ENCODE results near the gene EHBP1L1.

The EHBP1L1 gene

DNA sequence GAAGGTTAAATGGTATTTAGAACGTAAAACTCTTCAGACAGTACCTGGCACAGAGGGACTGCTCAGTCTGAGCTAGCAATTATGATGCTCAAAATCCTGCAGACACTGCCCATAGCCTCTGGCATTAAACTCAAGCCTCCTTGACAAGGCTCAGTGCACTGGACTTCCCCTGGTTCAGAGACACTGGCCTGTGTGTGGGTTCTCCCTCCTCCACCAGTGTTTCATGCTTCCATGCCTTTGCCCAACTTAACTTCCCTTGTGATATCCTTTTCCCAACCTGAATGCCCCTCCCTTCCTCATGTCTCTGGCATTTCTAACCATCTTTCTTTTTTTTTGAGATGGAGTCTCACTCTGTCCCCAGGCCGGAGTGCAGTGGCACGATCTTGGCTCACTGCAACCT, 26.8 kb upstream of the EHBP1L1 start:
- H3K4me1 ChIP-seq (ENCODE audit: control insufficient read depth, insufficient read depth, low read length), result no peaks in the 10 kb centered on the region; the same call in 1 of the 2 replicates
- CTCF ChIA-PET, result interaction anchor here (0.7 to 1.9 kb wide), 3 partner anchors 24 to 219 kb away, joined by 3 to 7 read pairs (median 4); no protein-coding TSS in a partner anchor
- POLR2A ChIA-PET, result interaction anchor here (0.7 to 3.0 kb wide), 5 partner anchors 9 to 76 kb away, joined by 3 to 9 read pairs (median 5); partner anchors contain the start of gene ZNRD2

DNA sequence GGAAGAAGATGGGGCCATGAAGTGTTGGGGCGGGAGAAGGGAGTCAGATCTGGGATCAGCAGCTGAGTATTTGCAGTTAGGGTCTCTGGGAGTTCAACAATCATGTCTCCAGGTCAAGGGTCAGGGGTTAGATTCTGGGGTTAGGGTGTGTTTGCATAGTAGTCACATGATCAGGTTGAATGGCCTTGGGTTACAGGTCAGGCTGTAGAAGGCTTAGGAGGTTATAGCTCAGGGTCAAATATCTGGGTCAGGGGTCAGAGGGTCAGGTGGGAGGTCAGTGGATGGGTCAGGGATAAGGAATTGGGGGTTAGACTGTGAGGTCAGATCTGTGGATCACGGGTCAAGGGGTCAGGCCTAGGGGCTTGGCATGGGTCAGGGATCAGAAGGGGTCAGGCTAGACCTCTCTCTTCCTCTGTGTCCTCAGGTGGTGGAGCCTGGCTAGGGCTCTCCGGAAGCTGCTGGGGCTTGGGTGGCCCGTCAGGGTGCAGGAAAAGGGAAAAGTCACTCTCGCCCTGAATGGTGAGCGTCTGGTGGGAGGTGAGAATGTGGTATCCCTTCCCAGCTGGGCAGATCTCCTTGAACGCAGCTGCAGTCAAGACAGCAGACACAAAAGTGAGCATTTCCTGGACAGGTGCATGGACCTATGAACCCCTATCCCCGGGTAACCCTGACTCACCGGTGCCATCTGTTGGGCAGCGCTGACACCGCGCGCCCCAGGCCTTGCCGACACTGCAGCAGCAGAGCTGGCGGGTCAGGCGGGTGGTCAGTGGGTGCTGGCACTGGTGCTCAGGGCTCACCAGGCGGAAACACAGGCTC, 24.1 kb upstream of the EHBP1L1 start:
- POLR2A ChIA-PET, result interaction anchor here (0.5 to 2.7 kb wide), 9 partner anchors 11 to 477 kb away, joined by 3 to 9 read pairs (median 4); partner anchors contain the start of genes MALAT1, SCYL1 and ZNRD2
- CTCF ChIA-PET, result interaction anchor here (0.5 to 4.3 kb wide), 23 partner anchors 9 to 881 kb away, joined by 3 to 53 read pairs (median 4); partner anchors contain the start of genes FAM89B, PCNX3 and ZNRD2
- no peak overlapping the region for H3K27ac ChIP-seq (ENCODE audit: extremely low read depth, low read depth, low read length)
- H3K9me3 ChIP-seq (ENCODE audit: control insufficient read depth, insufficient read depth, low read depth, low read length), result no peaks in the 10 kb centered on the region
- H3K4me1 ChIP-seq (ENCODE audit: control insufficient read depth, insufficient read depth, low read length), result no peaks in the 10 kb centered on the region; the same call in 1 of the 2 replicates
- H3K36me3 ChIP-seq (ENCODE audit: control insufficient read depth in 2 of 2, insufficient read depth in 1 of 2, low read length in 2 of 2), result peaks cover 5 to 55% of the 10 kb centered on the region in 2 experiments; a peak in 2 of 3 replicates
- no peak overlapping the region for H3K4me3 ChIP-seq (ENCODE audit: low read depth, low read length)
- TF ChIP-seq ZNF341 (tag by site-specific recombination; IDR thresholded peaks at IDR 0.05; ENCODE audit: low read depth) (no peak), PRDM1 (tag by site-specific recombination; IDR thresholded peaks at IDR 0.05) (peak; percentile 80), ZNF580 (tag by site-specific recombination; IDR thresholded peaks at IDR 0.05) (no peak), ZFP3 (tag by site-specific recombination; IDR thresholded peaks at IDR 0.05; ENCODE audit: low read depth) (no peak), HOXD13 (CRISPR knock-in tag; IDR thresholded peaks at IDR 0.05; ENCODE audit: borderline replicate concordance) (no peak), ZSCAN30 (tag by site-specific recombination; IDR thresholded peaks at IDR 0.05) (no peak), ZBTB1 (tag by site-specific recombination; IDR thresholded peaks at IDR 0.05) (0 out of 2 replicates have a peak, but pooled peaks have one; percentile 30), ZNF629 (tag by site-specific recombination; IDR thresholded peaks at IDR 0.05) (0 out of 2 replicates have a peak, but pooled peaks have one; percentile 11), KLF1 (tag by site-specific recombination; IDR thresholded peaks at IDR 0.05) (no peak), WT1 (tag by site-specific recombination; IDR thresholded peaks at IDR 0.05) (0 out of 2 replicates have a peak, but pooled peaks have one; percentile 22), ZNF211 (tag by site-specific recombination; IDR thresholded peaks at IDR 0.05; ENCODE audit: low read depth) (no peak), ZNF155 (tag by site-specific recombination; IDR thresholded peaks at IDR 0.05) (no peak), ZBTB48 (tag by site-specific recombination; IDR thresholded peaks at IDR 0.05) (peak; percentile 50; the same call in 1 of the 2 replicates), ZXDB (tag by site-specific recombination; IDR thresholded peaks at IDR 0.05) (no peak), ZNF529 (tag by site-specific recombination; IDR thresholded peaks at IDR 0.05; ENCODE audit: insufficient replicate concordance) (no peak), BCL11B (tag by site-specific recombination; IDR thresholded peaks at IDR 0.05; ENCODE audit: low read depth) (peak; percentile 100), INSM2 (tag by site-specific recombination; IDR thresholded peaks at IDR 0.05) (0 out of 2 replicates have a peak, but pooled peaks have one; percentile 37), ZNF214 (tag by site-specific recombination; IDR thresholded peaks at IDR 0.05; ENCODE audit: borderline replicate concordance) (no peak), ZEB2 (tag by site-specific recombination; IDR thresholded peaks at IDR 0.05) (0 out of 2 replicates have a peak, but pooled peaks have one; percentile 28), ZNF707 (tag by site-specific recombination; IDR thresholded peaks at IDR 0.05) (no peak), SP2 (tag by site-specific recombination; IDR thresholded peaks at IDR 0.05) (no peak), OSR2 (tag by site-specific recombination; IDR thresholded peaks at IDR 0.05) (no peak), ZNF423 (tag by site-specific recombination; IDR thresholded peaks at IDR 0.05) (no peak), ZBTB8A (tag by site-specific recombination; IDR thresholded peaks at IDR 0.05) (peak; percentile 22; the same call in 1 of the 2 replicates), ZNF549 (tag by site-specific recombination; IDR thresholded peaks at IDR 0.05) (no peak), ZNF266 (tag by site-specific recombination; IDR thresholded peaks at IDR 0.05; ENCODE audit: low read depth) (no peak), KLF8 (tag by site-specific recombination; IDR thresholded peaks at IDR 0.05) (no peak)
- TF ChIP-seq, protein P1, sequence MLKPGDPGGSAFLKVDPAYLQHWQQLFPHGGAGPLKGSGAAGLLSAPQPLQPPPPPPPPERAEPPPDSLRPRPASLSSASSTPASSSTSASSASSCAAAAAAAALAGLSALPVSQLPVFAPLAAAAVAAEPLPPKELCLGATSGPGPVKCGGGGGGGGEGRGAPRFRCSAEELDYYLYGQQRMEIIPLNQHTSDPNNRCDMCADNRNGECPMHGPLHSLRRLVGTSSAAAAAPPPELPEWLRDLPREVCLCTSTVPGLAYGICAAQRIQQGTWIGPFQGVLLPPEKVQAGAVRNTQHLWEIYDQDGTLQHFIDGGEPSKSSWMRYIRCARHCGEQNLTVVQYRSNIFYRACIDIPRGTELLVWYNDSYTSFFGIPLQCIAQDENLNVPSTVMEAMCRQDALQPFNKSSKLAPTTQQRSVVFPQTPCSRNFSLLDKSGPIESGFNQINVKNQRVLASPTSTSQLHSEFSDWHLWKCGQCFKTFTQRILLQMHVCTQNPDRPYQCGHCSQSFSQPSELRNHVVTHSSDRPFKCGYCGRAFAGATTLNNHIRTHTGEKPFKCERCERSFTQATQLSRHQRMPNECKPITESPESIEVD (tag by site-specific recombination; IDR thresholded peaks at IDR 0.05), result no peak
- TF ChIP-seq, protein P2, sequence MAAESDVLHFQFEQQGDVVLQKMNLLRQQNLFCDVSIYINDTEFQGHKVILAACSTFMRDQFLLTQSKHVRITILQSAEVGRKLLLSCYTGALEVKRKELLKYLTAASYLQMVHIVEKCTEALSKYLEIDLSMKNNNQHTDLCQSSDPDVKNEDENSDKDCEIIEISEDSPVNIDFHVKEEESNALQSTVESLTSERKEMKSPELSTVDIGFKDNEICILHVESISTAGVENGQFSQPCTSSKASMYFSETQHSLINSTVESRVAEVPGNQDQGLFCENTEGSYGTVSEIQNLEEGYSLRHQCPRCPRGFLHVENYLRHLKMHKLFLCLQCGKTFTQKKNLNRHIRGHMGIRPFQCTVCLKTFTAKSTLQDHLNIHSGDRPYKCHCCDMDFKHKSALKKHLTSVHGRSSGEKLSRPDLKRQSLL (tag by site-specific recombination; IDR thresholded peaks at IDR 0.05), result no peak

More for the DNA sequence above, 26.8 kb upstream of the EHBP1L1 start:
- Histone ChIP-seq H3K27ac (ENCODE audit: extremely low read depth, low read depth, low read length) (no peak overlapping the region), H3K9me3 (ENCODE audit: control insufficient read depth, insufficient read depth, low read depth, low read length) (no peaks in the 10 kb centered on the region), H3K36me3 (ENCODE audit: control insufficient read depth in 2 of 2, insufficient read depth in 1 of 2, low read length in 2 of 2) (peaks cover 5 to 74% of the 10 kb centered on the region in 2 experiments; a peak in 2 of 3 replicates), H3K4me3 (ENCODE audit: low read depth, low read length) (no peak overlapping the region)
- TF ChIP-seq SP2 (tag by site-specific recombination; IDR thresholded peaks at IDR 0.05), result no peak
- TF ChIP-seq ZNF394 (tag by site-specific recombination; IDR thresholded peaks at IDR 0.05; ENCODE audit: borderline replicate concordance), result no peak
- TF ChIP-seq ZNF16 (tag by site-specific recombination; IDR thresholded peaks at IDR 0.05; ENCODE audit: low read depth), result no peak
